ENCODE results near the gene KRT82.

KRT82 gene

GRCh38 chr12:52391618-52392002 lies 14.5 kb downstream of the KRT82 start:
- no peaks in the 10 kb centered on the region for H3K9me3 ChIP-seq (ENCODE audit: low read length)
- H3K27ac ChIP-seq (ENCODE audit: low read depth, low read length), result no peak overlapping the region
- no peaks in the 10 kb centered on the region for H3K36me3 ChIP-seq (ENCODE audit: insufficient read depth, low read length)
- no peak overlapping the region for H3K9ac ChIP-seq (ENCODE audit: low read length)
- no peak overlapping the region for H3K4me3 ChIP-seq (ENCODE audit: low read depth in 1 of 2, low read length in 2 of 2)
- peaks cover 12% of the 10 kb centered on the region for H3K4me1 ChIP-seq (ENCODE audit: insufficient read depth, low read length)
- no peaks in the 10 kb centered on the region for H3K27me3 ChIP-seq (ENCODE audit: control insufficient read depth in 1 of 2, insufficient read depth in 2 of 2, low read length in 2 of 2)

GRCh38 chr12:52390739-52391617 lies 15.2 kb downstream of the KRT82 start:
- Histone ChIP-seq H3K9ac (ENCODE audit: low read length) (no peak overlapping the region), H3K4me1 (ENCODE audit: insufficient read depth, low read length) (peaks cover 12% of the 10 kb centered on the region), H3K4me3 (ENCODE audit: low read depth in 1 of 2, low read length in 2 of 2) (no peak overlapping the region), H3K27ac (ENCODE audit: low read depth, low read length) (no peak overlapping the region), H3K36me3 (ENCODE audit: insufficient read depth, low read length) (no peaks in the 10 kb centered on the region), H3K27me3 (ENCODE audit: control insufficient read depth in 1 of 2, insufficient read depth in 2 of 2, low read length in 2 of 2) (no peaks in the 10 kb centered on the region), H3K9me3 (ENCODE audit: low read length) (no peaks in the 10 kb centered on the region)

GRCh38 chr12:52389313-52390207 lies 16.6 kb downstream of the KRT82 start:
- H3K4me1 ChIP-seq (ENCODE audit: insufficient read depth, low read length), result peaks cover 12% of the 10 kb centered on the region
- no peak overlapping the region for H3K9ac ChIP-seq (ENCODE audit: low read length)
- H3K27ac ChIP-seq (ENCODE audit: low read depth, low read length), result no peak overlapping the region

DNA sequence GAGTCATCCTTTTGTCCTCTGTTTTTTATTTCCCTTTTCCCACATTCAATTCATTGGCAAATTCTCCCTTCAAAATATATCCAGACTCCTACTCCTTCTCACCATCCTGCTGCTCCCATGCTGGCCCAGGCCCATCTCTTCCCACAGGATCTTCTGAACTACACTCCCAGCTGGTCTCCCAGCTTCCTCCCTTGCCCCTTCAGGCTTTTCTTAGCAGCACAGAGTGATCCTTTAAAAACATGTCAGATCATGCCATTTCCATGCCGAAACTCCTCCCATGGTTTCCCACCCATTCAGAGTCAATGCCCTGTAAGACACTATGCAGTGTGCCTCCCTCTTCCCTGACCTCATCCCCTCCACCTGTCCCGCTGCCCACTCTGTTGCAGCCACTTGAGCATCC lies 18.3 kb downstream of the KRT82 start:
- Histone ChIP-seq H3K27me3 (ENCODE audit: control insufficient read depth in 1 of 2, insufficient read depth in 2 of 2, low read length in 2 of 2) (no peaks in the 10 kb centered on the region), H3K4me1 (ENCODE audit: insufficient read depth, low read length) (peaks cover 12% of the 10 kb centered on the region), H3K27ac (ENCODE audit: low read depth, low read length) (no peak overlapping the region)

More at GRCh38 chr12:52389313-52390207, 16.6 kb downstream of the KRT82 start:
- Histone ChIP-seq H3K36me3 (ENCODE audit: insufficient read depth, low read length) (no peaks in the 10 kb centered on the region), H3K9me3 (ENCODE audit: low read length) (no peaks in the 10 kb centered on the region), H3K4me3 (ENCODE audit: low read depth in 1 of 2, low read length in 2 of 2) (no peak overlapping the region), H3K27me3 (ENCODE audit: control insufficient read depth in 1 of 2, insufficient read depth in 2 of 2, low read length in 2 of 2) (no peaks in the 10 kb centered on the region)

DNA sequence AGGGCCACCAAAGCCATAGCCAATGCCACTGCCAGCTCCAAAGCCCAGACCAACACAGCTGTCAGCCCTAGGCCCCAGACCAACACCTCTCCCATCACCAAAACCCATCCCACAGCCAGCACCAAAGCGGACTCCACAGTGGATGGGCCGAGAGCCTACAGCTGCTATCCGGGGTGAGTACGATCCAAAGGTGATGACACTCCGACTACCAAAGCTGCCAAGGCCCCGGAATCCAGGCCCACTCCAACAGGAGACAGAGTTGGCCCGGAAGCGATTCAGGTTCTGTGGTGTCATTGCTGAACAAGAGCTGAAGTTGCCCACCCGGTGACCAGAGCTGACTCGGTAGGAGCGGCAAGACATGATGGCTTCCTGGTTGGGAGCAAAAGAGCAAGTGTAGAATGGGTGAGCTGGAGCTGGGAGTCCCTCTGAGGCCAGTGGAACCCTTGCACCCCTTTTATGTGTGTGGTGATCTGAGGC lies 20.9 kb downstream of the KRT82 start, which contains the start of gene KRT84:
KRT84 (minus strand) TSS at position 427 of the 477 bp plus-strand sequence; CDS start at position 360, 67 bp downstream.
- H3K4me1 ChIP-seq (ENCODE audit: insufficient read depth, low read length), result no peaks in the 10 kb centered on the region
- no peaks in the 10 kb centered on the region for H3K27me3 ChIP-seq (ENCODE audit: control insufficient read depth in 1 of 2, insufficient read depth in 2 of 2, low read length in 2 of 2)
- no peaks in the 10 kb centered on the region for H3K9me3 ChIP-seq (ENCODE audit: low read length)
- H3K9ac ChIP-seq (ENCODE audit: low read length), result no peak within 1 kb of the TSS
- no peaks in the 10 kb centered on the region for H3K36me3 ChIP-seq (ENCODE audit: insufficient read depth, low read length)
- H3K4me3 ChIP-seq (ENCODE audit: low read depth in 1 of 2, low read length in 2 of 2), result no peak within 1 kb of the TSS
- H3K27ac ChIP-seq (ENCODE audit: low read depth, low read length), result no peak within 1 kb of the TSS

More for the DNA sequence above, 18.3 kb downstream of the KRT82 start:
- Histone ChIP-seq H3K9ac (ENCODE audit: low read length) (no peak overlapping the region), H3K9me3 (ENCODE audit: low read length) (no peaks in the 10 kb centered on the region), H3K36me3 (ENCODE audit: insufficient read depth, low read length) (no peaks in the 10 kb centered on the region), H3K4me3 (ENCODE audit: low read depth in 1 of 2, low read length in 2 of 2) (no peak overlapping the region)

DNA sequence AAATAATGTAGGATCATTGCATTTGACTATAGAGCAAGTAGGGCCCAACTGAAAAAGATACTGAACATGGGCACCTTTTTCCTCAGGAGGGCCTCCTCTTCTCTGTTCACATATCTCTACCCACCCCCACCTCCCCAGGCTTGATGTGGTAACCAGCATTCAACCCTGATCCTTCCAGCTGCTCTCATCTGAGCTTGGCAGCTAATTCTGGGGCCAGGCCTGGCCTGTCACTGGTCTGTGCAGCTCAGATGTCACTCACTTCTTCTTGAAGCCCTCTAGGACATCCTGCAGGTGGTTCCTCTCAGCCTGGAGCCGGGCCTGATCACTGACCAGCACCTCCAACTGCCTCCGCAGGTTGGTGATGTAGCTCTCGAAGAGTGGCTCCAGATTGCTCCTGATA lies 22.8 kb downstream of the KRT82 start:
- Histone ChIP-seq H3K4me3 (ENCODE audit: low read depth in 1 of 2, low read length in 2 of 2) (no peak overlapping the region), H3K36me3 (ENCODE audit: insufficient read depth, low read length) (no peaks in the 10 kb centered on the region), H3K27me3 (ENCODE audit: control insufficient read depth in 1 of 2, insufficient read depth in 2 of 2, low read length in 2 of 2) (no peaks in the 10 kb centered on the region), H3K9ac (ENCODE audit: low read length) (no peak overlapping the region), H3K4me1 (ENCODE audit: insufficient read depth, low read length) (no peaks in the 10 kb centered on the region), H3K9me3 (ENCODE audit: low read length) (no peaks in the 10 kb centered on the region), H3K27ac (ENCODE audit: low read depth, low read length) (no peak overlapping the region)

- H3K9ac ChIP-seq (ENCODE audit: low read length), result no peak overlapping the region
- H3K9me3 ChIP-seq (ENCODE audit: low read length), result no peaks in the 10 kb centered on the region
- H3K4me3 ChIP-seq (ENCODE audit: low read depth in 1 of 2, low read length in 2 of 2), result no peak overlapping the region
- H3K36me3 ChIP-seq (ENCODE audit: insufficient read depth, low read length), result no peaks in the 10 kb centered on the region
- no peaks in the 10 kb centered on the region for H3K27me3 ChIP-seq (ENCODE audit: control insufficient read depth in 1 of 2, insufficient read depth in 2 of 2, low read length in 2 of 2)
- H3K4me1 ChIP-seq (ENCODE audit: insufficient read depth, low read length), result no peaks in the 10 kb centered on the region
- H3K27ac ChIP-seq (ENCODE audit: low read depth, low read length), result no peak overlapping the region
These were observed 23.3 kb downstream of the KRT82 start for GRCh38 chr12:52382854-52383253.

DNA sequence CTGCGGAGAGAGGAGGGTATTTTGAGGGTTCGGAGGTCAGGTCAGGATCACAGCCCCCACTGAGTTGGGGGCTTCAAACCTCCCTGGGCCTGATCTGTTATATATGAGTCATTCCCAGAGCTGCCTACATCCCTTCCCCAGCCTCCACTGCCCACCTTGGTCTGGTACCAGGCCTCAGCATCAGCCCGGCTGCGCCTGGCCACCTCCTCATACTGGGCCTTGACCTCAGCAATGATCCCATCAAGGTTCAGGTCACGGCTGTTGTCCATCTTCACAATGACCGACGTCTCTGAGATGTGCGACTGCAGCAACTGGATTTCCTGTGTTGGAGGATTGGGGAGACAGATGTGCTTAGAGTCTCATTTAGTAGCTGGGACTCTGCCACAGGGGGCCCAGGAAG lies 24.9 kb downstream of the KRT82 start:
- Histone ChIP-seq H3K27ac (ENCODE audit: low read depth, low read length) (no peak overlapping the region), H3K27me3 (ENCODE audit: control insufficient read depth in 1 of 2, insufficient read depth in 2 of 2, low read length in 2 of 2) (no peaks in the 10 kb centered on the region), H3K36me3 (ENCODE audit: insufficient read depth, low read length) (no peaks in the 10 kb centered on the region), H3K9ac (ENCODE audit: low read length) (no peak overlapping the region), H3K4me3 (ENCODE audit: low read depth in 1 of 2, low read length in 2 of 2) (no peak overlapping the region), H3K4me1 (ENCODE audit: insufficient read depth, low read length) (no peaks in the 10 kb centered on the region), H3K9me3 (ENCODE audit: low read length) (no peaks in the 10 kb centered on the region)

DNA sequence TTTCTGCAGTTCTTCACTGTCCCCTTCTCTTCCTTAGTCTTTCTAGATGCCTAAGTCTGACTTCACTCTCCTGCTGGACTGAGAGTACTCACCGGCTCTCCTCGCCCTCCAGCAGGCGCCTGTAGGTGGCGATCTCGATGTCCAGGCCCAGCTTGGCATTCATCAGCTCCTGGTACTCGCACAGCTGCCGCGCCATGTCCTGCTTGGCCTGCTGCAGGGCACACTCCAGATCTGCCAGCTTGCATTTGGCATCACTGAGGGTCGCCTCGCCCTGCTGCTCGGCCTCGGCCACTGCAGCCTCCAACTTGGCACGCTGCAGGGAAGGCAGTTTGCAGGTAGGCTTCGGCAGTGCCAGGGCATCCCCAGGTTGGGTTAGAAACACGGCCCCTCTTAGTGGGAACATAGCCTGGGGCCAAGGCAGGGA lies 25.9 kb downstream of the KRT82 start:
- Histone ChIP-seq H3K4me3 (ENCODE audit: low read depth in 1 of 2, low read length in 2 of 2) (no peak overlapping the region), H3K27me3 (ENCODE audit: control insufficient read depth in 1 of 2, insufficient read depth in 2 of 2, low read length in 2 of 2) (no peaks in the 10 kb centered on the region), H3K4me1 (ENCODE audit: insufficient read depth, low read length) (no peaks in the 10 kb centered on the region), H3K27ac (ENCODE audit: low read depth, low read length) (no peak overlapping the region), H3K36me3 (ENCODE audit: insufficient read depth, low read length) (no peaks in the 10 kb centered on the region), H3K9me3 (ENCODE audit: low read length) (no peaks in the 10 kb centered on the region), H3K9ac (ENCODE audit: low read length) (no peak overlapping the region)

- Histone ChIP-seq H3K27me3 (ENCODE audit: control insufficient read depth in 1 of 2, insufficient read depth in 2 of 2, low read length in 2 of 2) (no peaks in the 10 kb centered on the region), H3K4me3 (ENCODE audit: low read depth in 1 of 2, low read length in 2 of 2) (no peak overlapping the region), H3K27ac (ENCODE audit: low read depth, low read length) (no peak overlapping the region), H3K9me3 (ENCODE audit: low read length) (no peaks in the 10 kb centered on the region), H3K9ac (ENCODE audit: low read length) (no peak overlapping the region), H3K4me1 (ENCODE audit: insufficient read depth, low read length) (no peaks in the 10 kb centered on the region), H3K36me3 (ENCODE audit: insufficient read depth, low read length) (no peaks in the 10 kb centered on the region)
These were observed 26.6 kb downstream of the KRT82 start for GRCh38 chr12:52379536-52379935.

DNA sequence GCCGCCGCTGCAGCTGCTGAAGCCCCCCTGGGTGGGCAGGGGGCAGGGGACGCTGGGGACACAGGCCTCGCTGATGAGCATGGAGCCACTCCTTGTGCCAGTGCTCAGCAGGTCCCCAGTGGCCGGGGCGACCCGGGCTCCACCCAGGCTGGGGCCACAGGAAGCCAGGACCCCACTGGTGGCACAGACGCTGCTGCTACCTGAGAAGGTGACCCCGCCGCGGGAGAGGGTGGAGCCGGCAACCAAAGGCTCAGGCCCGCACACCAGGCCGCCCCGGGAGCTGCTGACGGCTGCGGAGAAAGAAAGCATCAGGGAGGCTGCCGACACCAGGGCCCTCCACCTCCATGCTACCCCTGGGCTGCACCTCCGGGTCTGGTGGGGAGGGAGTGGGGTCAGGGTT lies 28.0 kb downstream of the KRT82 start:
- no peak overlapping the region for H3K4me3 ChIP-seq (ENCODE audit: low read depth in 1 of 2, low read length in 2 of 2)
- H3K4me1 ChIP-seq (ENCODE audit: insufficient read depth, low read length), result no peaks in the 10 kb centered on the region
- H3K27me3 ChIP-seq (ENCODE audit: control insufficient read depth in 1 of 2, insufficient read depth in 2 of 2, low read length in 2 of 2), result no peaks in the 10 kb centered on the region
- H3K36me3 ChIP-seq (ENCODE audit: insufficient read depth, low read length), result no peaks in the 10 kb centered on the region
- no peak overlapping the region for H3K27ac ChIP-seq (ENCODE audit: low read depth, low read length)
- H3K9ac ChIP-seq (ENCODE audit: low read length), result no peak overlapping the region
- no peaks in the 10 kb centered on the region for H3K9me3 ChIP-seq (ENCODE audit: low read length)
